HepG2 (cell line): ENCODE measurements around the gene NLRP6. TPM values are rescaled to one million over a fixed set of nuclear protein-coding genes. Genes with fewer than 3 reads are reported as not detected.

ENCODE experiments used
- ATAC-seq: fragments of 200-7000 bp; cut with Tn5 transposase; 3 replicates; pipeline ENCODE4 v1.9.1; 2020; ENCODE audit warnings: mild to moderate bottlenecking, moderate library complexity
- BruUV-seq: library from RNA; stranded (reverse); fragments of 400-500 nt; replicated peaks from 2 replicates; lab custom pipeline; 2021; lab: Mats Ljungman, UMichigan
- CTCF ChIA-PET: fragments of 300-600 bp; formaldehyde crosslinking; extraction: SDS; loops from one replicate; lab custom pipeline; 2021; ENCODE audit warnings: low total read pairs, inconsistent platforms, low intra/inter-chr PET ratio; lab: Yijun Ruan, JAX
- POLR2A ChIA-PET: fragments of 350-600 bp; sonication (Branson Sonifier 250); formaldehyde crosslinking; loops from one replicate; lab custom pipeline; 2020; ENCODE audit warnings: antibody characterized with exemption, inconsistent platforms; lab: Yijun Ruan, JAX
- DNase-seq: peaks from one replicate; pipeline ENCODE4 v3.0.0-alpha.2; 2015; ENCODE audit warnings: low spot score
- FAIRE-seq: peaks from 3 replicates; lab custom pipeline; 2011; peaks lifted over from hg19 to GRCh38; lab: Jason Lieb, UNC
- H2AFZ ChIP-seq: one replicate; pipeline ENCODE4 v1.6.1; 2011; ENCODE audit warnings: low read length, inconsistent platforms
- H3K27ac ChIP-seq: fragments of 300-600 bp; 3 replicates; pipeline ENCODE4 v1.8.0; 2011; ENCODE audit warnings: mixed run types, mild to moderate bottlenecking, mixed read lengths, low read length, inconsistent platforms; ENCODE audit not compliant: insufficient read depth; ENCODE audit errors: extremely low read length
- H3K27me3 ChIP-seq, 2 experiments: fragments of 200-600 bp in 1 of 2; 2 replicates in 1 of 2; 3 replicates in 1 of 2; pipeline versions ENCODE4 v1.6.0 to v1.8.0; 2011; ENCODE audit warnings: low read length in 2 of 2, mild to moderate bottlenecking in 2 of 2, moderate library complexity in 2 of 2, inconsistent platforms in 1 of 2; ENCODE audit not compliant: insufficient read depth in 2 of 2, control insufficient read depth in 1 of 2
- H3K36me3 ChIP-seq, 2 experiments: fragments of 200-600 bp in 1 of 2; replicated peaks in 1 of 2; 2 replicates in 1 of 2; 3 replicates in 1 of 2; pipeline versions ENCODE4 v1.5.1 to v1.8.0; 2011; ENCODE audit warnings: low read length in 2 of 2, inconsistent platforms in 1 of 2; ENCODE audit not compliant: insufficient read depth in 2 of 2, control insufficient read depth in 1 of 2
- H3K4me1 ChIP-seq: 2 replicates; pipeline ENCODE4 v1.5.1; 2012; ENCODE audit warnings: low read length, inconsistent platforms; ENCODE audit not compliant: insufficient read depth
- H3K4me2 ChIP-seq: 2 replicates; pipeline ENCODE4 v1.6.0; 2011; ENCODE audit warnings: low read depth, low read length, inconsistent platforms
- H3K4me3 ChIP-seq, 3 experiments: fragments of 200-600 bp in 1 of 3; sonication (generic), shearing (Covaris generic) in 1 of 3; replicated peaks in 1 of 3; 2 replicates each; pipeline ENCODE4 v1.5.1; 2011 to 2016; ENCODE audit warnings: low read length in 3 of 3, inconsistent platforms in 2 of 3, low read depth in 2 of 3, mild to moderate bottlenecking in 2 of 3, control low read depth in 1 of 3, mixed read lengths in 1 of 3; ENCODE audit not compliant: insufficient read depth in 1 of 3
- H3K79me2 ChIP-seq: one replicate; pipeline ENCODE4 v1.6.1; 2011; ENCODE audit warnings: low read length, inconsistent platforms; ENCODE audit not compliant: insufficient read depth
- H3K9ac ChIP-seq: 2 replicates; pipeline ENCODE4 v1.6.0; 2011; ENCODE audit warnings: mild to moderate bottlenecking, low read depth, low read length, inconsistent platforms; ENCODE audit not compliant: insufficient read depth
- H3K9me3 ChIP-seq: 2 replicates; pipeline ENCODE4 v1.5.1; 2012; ENCODE audit warnings: mild to moderate bottlenecking, low read length
- H4K20me1 ChIP-seq: 2 replicates; pipeline ENCODE4 v1.6.0; 2011; ENCODE audit warnings: inconsistent platforms, mild to moderate bottlenecking, low read length, moderate library complexity; ENCODE audit not compliant: insufficient read depth
- E2F5 ChIP-seq: sonication (generic); formaldehyde crosslinking; conservative IDR thresholded peaks from 2 replicates; pipeline ENCODE4 v1.4.0; 2020; ENCODE audit warnings: missing genetic modification reagents
- KDM6A ChIP-seq: IDR thresholded peaks from 2 replicates; pipeline ENCODE4 v1.6.1; 2016; ENCODE audit warnings: low read depth
- MTF1 ChIP-seq: sonication (generic); formaldehyde crosslinking; IDR thresholded peaks from 2 replicates; pipeline ENCODE4 v1.5.0; 2020; ENCODE audit warnings: missing genetic modification reagents
- NCOA1 ChIP-seq: sonication (generic); formaldehyde crosslinking; IDR thresholded peaks from 2 replicates; pipeline ENCODE4 v1.9.0; 2021; ENCODE audit warnings: missing genetic modification reagents
- POGZ ChIP-seq: sonication (generic); formaldehyde crosslinking; IDR thresholded peaks from 2 replicates; pipeline ENCODE4 v1.4.0; 2020; ENCODE audit warnings: mild to moderate bottlenecking, missing genetic modification reagents
- PTBP1 ChIP-seq: fragments of 200-400 bp; formaldehyde crosslinking; IDR thresholded peaks from 2 replicates; pipeline ENCODE4 v1.6.1; 2018; ENCODE audit warnings: low read length, low read depth; ENCODE audit not compliant: poor library complexity, severe bottlenecking
- SAP130 ChIP-seq: IDR thresholded peaks from 2 replicates; pipeline ENCODE4 v1.6.1; 2016; ENCODE audit warnings: low read depth
- SCMH1 ChIP-seq: sonication (generic); formaldehyde crosslinking; IDR thresholded peaks from 2 replicates; pipeline ENCODE4 v1.9.0; 2021; ENCODE audit warnings: missing genetic modification reagents, mild to moderate bottlenecking, borderline replicate concordance
- SMAD9 ChIP-seq: sonication (generic); formaldehyde crosslinking; IDR thresholded peaks from 2 replicates; pipeline ENCODE4 v1.5.1; 2020; ENCODE audit warnings: mild to moderate bottlenecking, missing genetic modification reagents
- SYNCRIP ChIP-seq: fragments of 200-400 bp; formaldehyde crosslinking; IDR thresholded peaks from 2 replicates; pipeline ENCODE4 v1.6.1; 2018; ENCODE audit warnings: mild to moderate bottlenecking, low read depth, low read length; ENCODE audit not compliant: insufficient read depth
- ZBTB21 ChIP-seq: sonication (generic); formaldehyde crosslinking; IDR thresholded peaks from 2 replicates; pipeline ENCODE4 v1.4.0; 2020; ENCODE audit warnings: missing genetic modification reagents
- ZFP91 ChIP-seq: sonication (generic); formaldehyde crosslinking; IDR thresholded peaks from 2 replicates; pipeline ENCODE4 v1.9.0; 2022; ENCODE audit warnings: missing genetic modification reagents, mild to moderate bottlenecking, borderline replicate concordance
- ZNF101 ChIP-seq: sonication (generic); formaldehyde crosslinking; IDR thresholded peaks from 2 replicates; pipeline ENCODE4 v1.4.0; 2020; ENCODE audit warnings: mild to moderate bottlenecking, low read depth, missing genetic modification reagents, borderline replicate concordance
- ZNF143 ChIP-seq: sonication (generic); formaldehyde crosslinking; IDR thresholded peaks from 2 replicates; pipeline ENCODE4 v1.4.0; 2020; ENCODE audit warnings: missing genetic modification reagents
- ZNF317 ChIP-seq: sonication (generic); formaldehyde crosslinking; IDR thresholded peaks from 2 replicates; pipeline ENCODE4 v1.5.0; 2020; ENCODE audit warnings: mild to moderate bottlenecking, missing genetic modification reagents
- ZNF431 ChIP-seq: sonication (generic); formaldehyde crosslinking; IDR thresholded peaks from 2 replicates; pipeline ENCODE4 v1.9.0; 2022; ENCODE audit warnings: missing genetic modification reagents, low read depth, mild to moderate bottlenecking, borderline replicate concordance
- ZNF563 ChIP-seq: sonication (generic); formaldehyde crosslinking; IDR thresholded peaks from 2 replicates; pipeline ENCODE4 v1.8.0; 2022; ENCODE audit warnings: mild to moderate bottlenecking, moderate library complexity, missing genetic modification reagents
- ZNF724P ChIP-seq: sonication (generic); formaldehyde crosslinking; IDR thresholded peaks from 2 replicates; pipeline ENCODE4 v1.8.0; 2022; ENCODE audit warnings: missing genetic modification reagents, borderline replicate concordance
- ZZZ3 ChIP-seq: sonication (generic); formaldehyde crosslinking; IDR thresholded peaks from 2 replicates; pipeline ENCODE4 v1.4.0; 2020; ENCODE audit warnings: missing genetic modification reagents, mild to moderate bottlenecking, borderline replicate concordance
- WGBS: methylation state at CpG from one replicate; pipeline ENCODE4 v1.1.6; 2017; ENCODE audit warnings: low lambda C conversion rate; 5-methylcytosine and 5-hydroxymethylcytosine counted together
- in situ Hi-C: cut with HindIII; loops from 2 replicates; pipeline ENCODE4 v1.10.0; 2017; ENCODE audit warnings: low pct_unique_long_range_greater_than_20kb; ENCODE audit not compliant: extremely low pct_ligation_motif_present
- intact Hi-C: fragments of 100-400 bp; cut with micrococcal nuclease; formaldehyde crosslinking; loops from one replicate; pipeline ENCODE4 v1.10.0; 2022; ENCODE audit not compliant: unreplicated experiment
- polyA plus RNA-seq, 8 experiments: library from polyadenylated mRNA; depleted of rRNA in 3 of 8; stranded (reverse) in 7 of 8; unstranded in 1 of 8; fragments of >200 nt; fragmentation: Illumina TruSeq in 4 of 8; extraction: Trizol in 4 of 8; gene quantifications; 2 replicates each; pipeline versions ENCODE4 v1.2.1 to v1.2.3, GENCODE V29; 2011 to 2016; ENCODE audit warnings: low read depth in 4 of 8, missing spikeins in 1 of 8, mixed read lengths in 1 of 8; ENCODE audit not compliant: insufficient read depth in 1 of 8
- total RNA-seq, 5 experiments: library from RNA; depleted of rRNA; stranded (reverse); fragments of >200 nt; fragmentation: Illumina TruSeq; extraction: Trizol; gene quantifications; 2 replicates each; pipeline ENCODE4 v1.2.3, GENCODE V29; 2016; ENCODE audit warnings: low read depth in 1 of 5

NLRP6 gene
- total and polyA plus RNA-seq, 2 of the 13 experiments (the other 11 are each of a cell fraction or from before 2014, with no cell fraction given) = not detected

- Histone ChIP-seq H3K79me2 (peaks cover 27% of the 10 kb centered on the region), H3K4me1 (peaks cover 34% of the 10 kb centered on the region), H3K4me3 (peak within 1 kb of the TSS; percentile 77 to 94 (median 91)), H3K9ac (peak within 1 kb of the TSS; percentile 91), H3K27me3 (no peaks in the 10 kb centered on the region; a peak in 1 of 5 replicates), H2AFZ (peak within 1 kb of the TSS; percentile 7), H3K36me3 (peaks cover 1 to 19% of the 10 kb centered on the region in 2 experiments; a peak in 3 of 5 replicates), H4K20me1 (no peaks in the 10 kb centered on the region), H3K27ac (peak within 1 kb of the TSS; percentile 95), H3K4me2 (peak within 1 kb of the TSS; percentile 99), H3K9me3 (no peaks in the 10 kb centered on the region)
- ChIA-PET POLR2A (interaction anchor here (0.8 to 3.1 kb wide), 3 partner anchors 14 to 29 kb away, joined by 3 to 20 read pairs (median 12); partner anchors contain the start of genes BET1L and RIC8A), CTCF (no interaction called here)
- intact Hi-C loops (loop anchor here (2.0 kb wide), 1 partner anchor 30 kb away; the partner anchor contains the start of genes BET1L and RIC8A), in situ Hi-C loops (no loop called here)
- peak; percentile 95 for ATAC-seq
- BruUV-seq = TSS peak; percentile 71
- peak; percentile 66 for DNase-seq
- FAIRE-seq = no peak
- WGBS = under 1% methylated on average over 29 of the region's 62 CpGs
- TF ChIP-seq POGZ = no peak
- TF ChIP-seq ZNF101 (CRISPR knock-in tag) = no peak
- no peak for TF ChIP-seq SCMH1 (CRISPR knock-in tag)
- TF ChIP-seq MTF1 (CRISPR knock-in tag) = 0 out of 2 replicates have a peak, but pooled peaks have one; percentile 28
- no peak for TF ChIP-seq PTBP1
- no peak for TF ChIP-seq NCOA1 (CRISPR knock-in tag)
- TF ChIP-seq ZNF143 (CRISPR knock-in tag) = peak; percentile 93
- peak; percentile 55; the same call in 1 of the 2 replicates for TF ChIP-seq ZFP91
- TF ChIP-seq SYNCRIP = no peak
- TF ChIP-seq ZNF431 (CRISPR knock-in tag) = no peak
- TF ChIP-seq ZNF563 = no peak
- TF ChIP-seq KDM6A (CRISPR knock-in tag) = no peak
- TF ChIP-seq ZNF724P (CRISPR knock-in tag) = no peak; the same call in 1 of the 2 replicates
- TF ChIP-seq E2F5 (CRISPR knock-in tag) = no peak
- TF ChIP-seq ZZZ3 (CRISPR knock-in tag) = no peak
- TF ChIP-seq ZNF317 (CRISPR knock-in tag) = peak; percentile 68
- no peak for TF ChIP-seq SMAD9
- TF ChIP-seq ZBTB21 (CRISPR knock-in tag) = no peak
- peak; percentile 97 for TF ChIP-seq SAP130 (CRISPR knock-in tag)
Measured at GRCh38 chr11:236774-237767, 41.1 kb upstream of the NLRP6 start, which contains the start of gene PSMD13. PSMD13 (plus strand) TSS chr11:236976; CDS start chr11:237050, 74 bp downstream.
